ENCODE data around the gene CEP85L. TPM values are rescaled to one million over a fixed set of nuclear protein-coding genes. Genes with fewer than 3 reads are reported as not detected.

CEP85L gene
- total RNA-seq, 3 donors from 2014 or later (not counting 1 experiment from before 2014, with no cell fraction given): 75.0 to 85.2 (median 82.0) TPM

- Mint-ChIP-seq H3K27me3 (ENCODE audit: low read depth in 2 of 2) (no peaks in the 10 kb centered on the region), H3K9me3 (no peaks in the 10 kb centered on the region), H3K36me3 (peaks cover 14% of the 10 kb centered on the region), H3K4me1 (peaks cover 7 to 13% of the 10 kb centered on the region in 2 donors), H3K27ac (no peak overlapping the region), H3K4me3 (no peak overlapping the region)
- H3K27me3 ChIP-seq (ENCODE audit: control insufficient read depth, insufficient read depth, low read length): no peaks in the 10 kb centered on the region
- H3K9me3 ChIP-seq (ENCODE audit: control insufficient read depth, insufficient read depth, low read length): no peaks in the 10 kb centered on the region
- H3K27ac ChIP-seq (ENCODE audit: low read length): no peak overlapping the region
- H3K4me1 ChIP-seq (ENCODE audit: control insufficient read depth, insufficient read depth, low read length): no peaks in the 10 kb centered on the region
- peaks cover 23% of the 10 kb centered on the region for H3K36me3 ChIP-seq (ENCODE audit: control insufficient read depth, insufficient read depth, low read length)
- DNase-seq (no peak), ATAC-seq (no peak)
- WGBS (ENCODE audit: insufficient coverage): 100% methylated on average over 1 of the region's 3 CpGs
- no peak for TF ChIP-seq CTCF (IDR thresholded peaks at IDR 0.05)
- no peak overlapping the region for H3K4me3 ChIP-seq (ENCODE audit: low read length)
- intact Hi-C loops (cut with micrococcal nuclease): no loop called here
Measured at GRCh38 chr6:118494091-118494490, 157.3 kb downstream of the CEP85L start.

GRCh38 chr6:118489990-118490389 lies 161.4 kb downstream of the CEP85L start:
- Mint-ChIP-seq H3K27ac (no peak overlapping the region), H3K27me3 (ENCODE audit: low read depth in 2 of 2) (no peaks in the 10 kb centered on the region), H3K9me3 (peaks cover 6 to 9% of the 10 kb centered on the region in 2 donors), H3K36me3 (peaks cover 38% of the 10 kb centered on the region), H3K4me3 (no peak overlapping the region), H3K4me1 (peaks cover 7 to 17% of the 10 kb centered on the region in 2 donors)
- DNase-seq (no peak), ATAC-seq (no peak)
- Histone ChIP-seq H3K27me3 (ENCODE audit: control insufficient read depth, insufficient read depth, low read length) (no peaks in the 10 kb centered on the region), H3K27ac (ENCODE audit: low read length) (no peak overlapping the region), H3K4me1 (ENCODE audit: control insufficient read depth, insufficient read depth, low read length) (no peaks in the 10 kb centered on the region), H3K9me3 (ENCODE audit: control insufficient read depth, insufficient read depth, low read length) (peaks cover 10% of the 10 kb centered on the region), H3K36me3 (ENCODE audit: control insufficient read depth, insufficient read depth, low read length) (peaks cover 36% of the 10 kb centered on the region), H3K4me3 (ENCODE audit: low read length) (no peak overlapping the region)
- 100% methylated on average over 1 of the region's 3 CpGs for WGBS (ENCODE audit: insufficient coverage)
- intact Hi-C loops (cut with micrococcal nuclease): no loop called here
- no peak for TF ChIP-seq CTCF (IDR thresholded peaks at IDR 0.05)

- H3K36me3 Mint-ChIP-seq: peaks cover 38% of the 10 kb centered on the region
- no peak overlapping the region for H3K4me3 Mint-ChIP-seq
- H3K4me1 Mint-ChIP-seq: peaks cover 7 to 17% of the 10 kb centered on the region in 2 donors
- H3K9me3 Mint-ChIP-seq: peaks cover 6 to 9% of the 10 kb centered on the region in 2 donors
- Histone ChIP-seq H3K9me3 (ENCODE audit: control insufficient read depth, insufficient read depth, low read length) (peaks cover 10% of the 10 kb centered on the region), H3K27me3 (ENCODE audit: control insufficient read depth, insufficient read depth, low read length) (no peaks in the 10 kb centered on the region), H3K4me1 (ENCODE audit: control insufficient read depth, insufficient read depth, low read length) (no peaks in the 10 kb centered on the region), H3K4me3 (ENCODE audit: low read length) (no peak overlapping the region), H3K27ac (ENCODE audit: low read length) (no peak overlapping the region), H3K36me3 (ENCODE audit: control insufficient read depth, insufficient read depth, low read length) (peaks cover 36% of the 10 kb centered on the region)
- ATAC-seq (no peak), DNase-seq (no peak)
- no peak for TF ChIP-seq CTCF (IDR thresholded peaks at IDR 0.05)
- intact Hi-C loops (cut with micrococcal nuclease): no loop called here
- H3K27me3 Mint-ChIP-seq (ENCODE audit: low read depth in 2 of 2): no peaks in the 10 kb centered on the region
- no peak overlapping the region for H3K27ac Mint-ChIP-seq
Measured at GRCh38 chr6:118488631-118489030, 162.8 kb downstream of the CEP85L start.
